CD14-positive monocyte (primary cell): ENCODE results near the gene SRGAP1. TPM values are rescaled to one million over a fixed set of nuclear protein-coding genes. Genes with fewer than 3 reads are reported as not detected.
A peak's percentile ranks its signal among the peaks of the same experiment; 100 is the strongest.

ENCODE experiments used
- DNase-seq, 3 donors: peaks; one replicate each; pipeline ENCODE4 v3.0.0-alpha.2; 2011 to 2022
- H2AFZ ChIP-seq: 2 replicates; pipeline ENCODE4 v1.6.0; 2012; ENCODE audit warnings: mild to moderate bottlenecking, low read depth, low read length, inconsistent platforms; ENCODE audit not compliant: insufficient read depth, poor library complexity, severe bottlenecking
- H3K27ac ChIP-seq, 2 donors: 1 replicate in 1 of 2; 2 replicates in 1 of 2; pipeline ENCODE4 v1.5.1; 2012 to 2013; ENCODE audit warnings: low read length in 2 of 2, control low read depth in 1 of 2, inconsistent platforms in 1 of 2, low read depth in 1 of 2, mild to moderate bottlenecking in 1 of 2
- H3K27me3 ChIP-seq, 2 donors: one replicate each; pipeline versions ENCODE4 v1.6.0 to v1.6.1; 2011 to 2013; ENCODE audit warnings: low read length in 2 of 2; ENCODE audit not compliant: control insufficient read depth in 2 of 2, insufficient read depth in 2 of 2
- H3K36me3 ChIP-seq, 2 donors: replicated peaks in 1 of 2; 1 replicate in 1 of 2; 2 replicates in 1 of 2; pipeline versions ENCODE4 v1.5.1 to v1.6.1; 2012 to 2013; ENCODE audit warnings: low read length in 2 of 2, control low read depth in 1 of 2, inconsistent platforms in 1 of 2, mild to moderate bottlenecking in 1 of 2; ENCODE audit not compliant: insufficient read depth in 2 of 2, control insufficient read depth in 1 of 2
- H3K4me1 ChIP-seq, 2 donors: 1 replicate in 1 of 2; 2 replicates in 1 of 2; pipeline versions ENCODE4 v1.5.1 to v1.6.1; 2012 to 2013; ENCODE audit warnings: low read length in 2 of 2, control low read depth in 1 of 2, inconsistent platforms in 1 of 2, mild to moderate bottlenecking in 1 of 2, moderate library complexity in 1 of 2; ENCODE audit not compliant: insufficient read depth in 2 of 2, control insufficient read depth in 1 of 2
- H3K4me2 ChIP-seq: replicated peaks from 2 replicates; pipeline ENCODE3; 2012; ENCODE audit warnings: low read length, moderate library complexity, mild to moderate bottlenecking; ENCODE audit not compliant: poor library complexity, severe bottlenecking; ENCODE audit errors: extremely low read depth
- H3K4me3 ChIP-seq, 3 experiments: fragments of 200-600 bp in 1 of 3; sonication (generic) in 1 of 3; replicated peaks in 1 of 3; 1 replicate in 2 of 3; 2 replicates in 1 of 3; pipeline ENCODE4 v1.5.1; 2011 to 2013; ENCODE audit warnings: low read length in 3 of 3, mild to moderate bottlenecking in 3 of 3, control low read depth in 2 of 3, low read depth in 2 of 3, inconsistent platforms in 1 of 3, moderate library complexity in 1 of 3
- H3K79me2 ChIP-seq: 2 replicates; pipeline ENCODE4 v1.6.0; 2012; ENCODE audit warnings: mild to moderate bottlenecking, control low read depth, inconsistent platforms, low read length, moderate library complexity; ENCODE audit not compliant: insufficient read depth
- H3K9ac ChIP-seq: 2 replicates; pipeline ENCODE4 v1.6.0; 2017; ENCODE audit warnings: low read length, mild to moderate bottlenecking; ENCODE audit not compliant: insufficient read depth, poor library complexity, severe bottlenecking
- H3K9me3 ChIP-seq, 2 donors: replicated peaks in 1 of 2; 1 replicate in 1 of 2; 2 replicates in 1 of 2; pipeline versions ENCODE4 v1.5.1 to v1.6.1; 2012 to 2013; ENCODE audit warnings: low read length in 2 of 2, control low read depth in 1 of 2; ENCODE audit not compliant: control insufficient read depth in 1 of 2, insufficient read depth in 1 of 2
- H4K20me1 ChIP-seq: 2 replicates; pipeline ENCODE4 v1.6.0; 2012; ENCODE audit warnings: mild to moderate bottlenecking, low read length, control low read depth, moderate library complexity; ENCODE audit not compliant: insufficient read depth
- H3K27ac Mint-ChIP-seq, 7 donors: one replicate each; pipeline ENCODE4 v1.8.0; 2020; ENCODE audit warnings: mild to moderate bottlenecking in 7 of 7, mixed read lengths in 7 of 7, moderate library complexity in 6 of 7, inconsistent platforms in 2 of 7
- H3K27me3 Mint-ChIP-seq, 3 donors: one replicate each; pipeline ENCODE4 v1.8.0; 2021 to 2022; ENCODE audit warnings: low read depth in 3 of 3, mild to moderate bottlenecking in 3 of 3, mixed read lengths in 3 of 3, moderate library complexity in 3 of 3, inconsistent platforms in 1 of 3
- H3K36me3 Mint-ChIP-seq, 2 donors: one replicate each; pipeline ENCODE4 v1.8.0; 2020; ENCODE audit warnings: mixed read lengths in 2 of 2, inconsistent platforms in 1 of 2, mild to moderate bottlenecking in 1 of 2
- H3K4me1 Mint-ChIP-seq: one replicate; pipeline ENCODE4 v1.8.0; 2020; ENCODE audit warnings: mild to moderate bottlenecking, mixed read lengths
- H3K4me3 Mint-ChIP-seq, 2 donors: one replicate each; pipeline ENCODE4 v1.8.0; 2020; ENCODE audit warnings: mild to moderate bottlenecking in 2 of 2, mixed read lengths in 2 of 2, moderate library complexity in 1 of 2
- H3K9me3 Mint-ChIP-seq, 7 donors: one replicate each; pipeline ENCODE4 v1.8.0; 2020 to 2022; ENCODE audit warnings: mixed read lengths in 7 of 7, mild to moderate bottlenecking in 6 of 7, moderate library complexity in 6 of 7, inconsistent platforms in 2 of 7
- CTCF ChIP-seq: fragments of 200-600 bp; IDR thresholded peaks from one replicate; pipeline ENCODE4 v1.8.0; 2022; ENCODE audit warnings: antibody characterized with exemption, mild to moderate bottlenecking
- WGBS: methylation state at CpG from one replicate; pipeline ENCODE4 v1.1.5; 2013; ENCODE audit warnings: missing lambda C conversion rate; ENCODE audit not compliant: insufficient coverage; 5-methylcytosine and 5-hydroxymethylcytosine counted together
- intact Hi-C, 2 donors: fragments of 100-400 bp; cut with micrococcal nuclease; formaldehyde crosslinking; loops; one replicate each; pipeline versions ENCODE4 v1.15.0 to v1.15.1; 2023
- polyA plus RNA-seq, 3 donors: library from polyadenylated mRNA; depleted of rRNA in 1 of 3; unstranded in 2 of 3; stranded (reverse) in 1 of 3; fragments of 300-500 nt in 2 of 3; fragments of >200 nt in 1 of 3; fragmentation: Illumina TruSeq in 2 of 3; gene quantifications; 1 replicate in 2 of 3; 2 replicates in 1 of 3; pipeline ENCODE4 v1.2.3, GENCODE V29; 2012 to 2021

Gene SRGAP1
- polyA plus RNA-seq, 3 donors, result 0.05 to 0.52 (median 0.07) TPM

GRCh38 chr12:64184216-64184615 is 339.7 kb downstream of the SRGAP1 start:
- Mint-ChIP-seq H3K27me3 (peaks cover 0 to 3% (median 0%) of the 10 kb centered on the region in 3 donors), H3K27ac (no peak overlapping the region), H3K4me1 (peaks cover 9% of the 10 kb centered on the region), H3K36me3 (no peaks in the 10 kb centered on the region), H3K9me3 (peaks cover 0 to 1% (median 0%) of the 10 kb centered on the region in 7 donors), H3K4me3 (no peak overlapping the region)
- intact Hi-C loops, result no loop called here
- Histone ChIP-seq H2AFZ (no peak overlapping the region), H3K4me2 (no peak overlapping the region), H4K20me1 (no peaks in the 10 kb centered on the region), H3K4me1 (peaks cover 0 to 4% of the 10 kb centered on the region in 2 donors), H3K36me3 (no peaks in the 10 kb centered on the region), H3K79me2 (no peaks in the 10 kb centered on the region), H3K27ac (no peak overlapping the region), H3K9ac (no peak overlapping the region), H3K4me3 (no peak overlapping the region), H3K27me3 (no peaks in the 10 kb centered on the region), H3K9me3 (no peaks in the 10 kb centered on the region)
- WGBS, result 100% methylated on average over 1 of the region's 1 CpG
- DNase-seq, result no peak
- no peak for TF ChIP-seq CTCF

GRCh38 chr12:64186789-64187188 is 342.3 kb downstream of the SRGAP1 start:
- Histone ChIP-seq H3K4me1 (peaks cover 0 to 4% of the 10 kb centered on the region in 2 donors), H4K20me1 (no peaks in the 10 kb centered on the region), H3K4me2 (no peak overlapping the region), H3K9ac (no peak overlapping the region), H3K4me3 (no peak overlapping the region), H3K27me3 (no peaks in the 10 kb centered on the region), H3K79me2 (no peaks in the 10 kb centered on the region), H2AFZ (no peak overlapping the region), H3K36me3 (no peaks in the 10 kb centered on the region), H3K27ac (no peak overlapping the region), H3K9me3 (no peaks in the 10 kb centered on the region)
- Mint-ChIP-seq H3K27me3 (peaks cover 0 to 3% (median 0%) of the 10 kb centered on the region in 3 donors), H3K27ac (peak overlapping the region in 3 of 7 donors; percentile 31 to 85 (median 53)), H3K36me3 (peaks cover 0 to 6% of the 10 kb centered on the region in 2 donors), H3K9me3 (peaks cover 0 to 1% (median 0%) of the 10 kb centered on the region in 7 donors), H3K4me1 (peaks cover 11% of the 10 kb centered on the region), H3K4me3 (no peak overlapping the region)
- no peak for TF ChIP-seq CTCF
- WGBS, result no CpG with 5 or more reads among the region's 2 CpGs
- intact Hi-C loops, result no loop called here
- DNase-seq, result peak in 2 of 3 donors; percentile 11 to 17
